ENCODE measurements around the gene KRT73.

GRCh38 chr12:52632656-52633055 lies 14.3 kb upstream of the KRT73 start:
- TF ChIP-seq CTCF (IDR thresholded peaks at IDR 0.05) = no peak
- no peak for TF ChIP-seq EP300 (IDR thresholded peaks at IDR 0.05; ENCODE audit: low read depth)

Data from transverse colon (tissue), 3 donors.